MM.1S (cell line): ENCODE data around the gene RABL6.
"Not testable (repeated sequence)": the region's sequence is repeated elsewhere in the genome, so short reads cannot be mapped to it uniquely, and the experiment has no call there.

Experiments used
- EZH2 ChIP-seq: fragments of 300-600 bp; sonication (generic); optimal IDR thresholded peaks from 2 replicates; pipeline ENCODE3; 2017; ENCODE audit warnings: low read depth, mild to moderate bottlenecking, antibody characterized with exemption, low read length, mixed read lengths
- EZH2phosphoT487 ChIP-seq: fragments of 300-600 bp; sonication (generic); IDR thresholded peaks from 2 replicates; pipeline ENCODE4 v1.6.1; 2018; ENCODE audit warnings: antibody characterized with exemption, low read length
- TF ChIP-seq, protein P1 (sequence below): fragments of 300-600 bp; sonication (generic); IDR thresholded peaks from 2 replicates; pipeline ENCODE4 v1.5.1; 2016; ENCODE audit warnings: antibody characterized with exemption, low read length, mixed read lengths

DNA sequence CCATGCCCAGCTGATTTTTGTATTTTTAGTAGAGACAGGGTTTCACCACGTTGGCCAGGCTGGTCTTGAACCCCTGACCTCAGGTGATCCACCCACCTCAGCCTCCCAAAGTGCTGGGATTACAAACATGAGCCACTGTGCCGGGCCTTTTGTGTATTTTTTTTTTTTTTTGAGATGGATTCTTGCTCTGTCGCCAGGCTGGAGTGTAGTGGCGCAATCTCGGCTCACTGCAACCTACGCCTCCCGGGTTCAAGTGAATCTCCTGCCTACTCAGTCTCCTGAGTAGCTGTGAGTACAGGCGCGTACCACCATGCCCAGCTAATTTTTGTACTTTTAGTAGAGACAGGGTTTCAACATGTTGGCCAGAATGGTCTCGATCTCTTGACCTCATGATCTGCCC lies 75.9 kb downstream of the RABL6 start:
- TF ChIP-seq, protein P1, sequence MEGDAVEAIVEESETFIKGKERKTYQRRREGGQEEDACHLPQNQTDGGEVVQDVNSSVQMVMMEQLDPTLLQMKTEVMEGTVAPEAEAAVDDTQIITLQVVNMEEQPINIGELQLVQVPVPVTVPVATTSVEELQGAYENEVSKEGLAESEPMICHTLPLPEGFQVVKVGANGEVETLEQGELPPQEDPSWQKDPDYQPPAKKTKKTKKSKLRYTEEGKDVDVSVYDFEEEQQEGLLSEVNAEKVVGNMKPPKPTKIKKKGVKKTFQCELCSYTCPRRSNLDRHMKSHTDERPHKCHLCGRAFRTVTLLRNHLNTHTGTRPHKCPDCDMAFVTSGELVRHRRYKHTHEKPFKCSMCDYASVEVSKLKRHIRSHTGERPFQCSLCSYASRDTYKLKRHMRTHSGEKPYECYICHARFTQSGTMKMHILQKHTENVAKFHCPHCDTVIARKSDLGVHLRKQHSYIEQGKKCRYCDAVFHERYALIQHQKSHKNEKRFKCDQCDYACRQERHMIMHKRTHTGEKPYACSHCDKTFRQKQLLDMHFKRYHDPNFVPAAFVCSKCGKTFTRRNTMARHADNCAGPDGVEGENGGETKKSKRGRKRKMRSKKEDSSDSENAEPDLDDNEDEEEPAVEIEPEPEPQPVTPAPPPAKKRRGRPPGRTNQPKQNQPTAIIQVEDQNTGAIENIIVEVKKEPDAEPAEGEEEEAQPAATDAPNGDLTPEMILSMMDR: not testable (repeated sequence)
- not testable (repeated sequence) for TF ChIP-seq EZH2, EZH2phosphoT487
